H1 (cell line): ENCODE data around the gene SLC5A12. TPM values are rescaled to one million over a fixed set of nuclear protein-coding genes. Genes with fewer than 3 reads are reported as not detected.

Experiments
- ATF2 ChIP-seq: IDR thresholded peaks from 2 replicates; pipeline ENCODE4 v1.6.1; 2012; ENCODE audit warnings: low read length, inconsistent platforms
- ATF3 ChIP-seq: IDR thresholded peaks from 2 replicates; pipeline ENCODE4 v1.6.1; 2011; ENCODE audit warnings: low read depth, mild to moderate bottlenecking, low read length; ENCODE audit not compliant: insufficient read depth
- RFX5 ChIP-seq: IDR thresholded peaks from 2 replicates; pipeline ENCODE4 v1.6.1; 2011; ENCODE audit warnings: low read depth, low read length, improper control_type of control experiment, borderline replicate concordance
- TEAD4 ChIP-seq: IDR thresholded peaks from 2 replicates; pipeline ENCODE4 v1.6.1; 2012; ENCODE audit warnings: low read depth, low read length, inconsistent platforms, mixed read lengths
- polyA plus RNA-seq, 7 experiments: library from polyadenylated mRNA; depleted of rRNA in 3 of 7; stranded (reverse) in 5 of 7; unstranded in 2 of 7; fragments of >200 nt in 5 of 7; fragments of 200-250 nt in 2 of 7; gene quantifications; 1 replicate in 5 of 7; 2 replicates in 1 of 7; 4 replicates in 1 of 7; pipeline versions ENCODE4 v1.2.1 to v1.2.3, GENCODE V29; 2011 to 2013; ENCODE audit warnings: missing spikeins in 2 of 7, mixed read lengths in 2 of 7
- total RNA-seq: library from RNA; stranded (reverse); fragmentation: NEBNext Ultra II Directional; extraction: Animal tissue kit (Norgen Biotek cat#: 25700); gene quantifications from 2 replicates; pipeline ENCODE4 v1.2.1, GENCODE V29; 2021

Gene SLC5A12
- total and polyA plus RNA-seq, 2 of the 8 experiments (the other 6 are each of a cell fraction or from before 2014, with no cell fraction given): 1.3 to 1.4 TPM

GRCh38 chr11:26719998-26720397 lies 1.9 kb downstream of the SLC5A12 start (continued):
- TF ChIP-seq ATF2 (no peak), ATF3 (no peak), RFX5 (no peak), TEAD4 (no peak)
